Stimulated activated CD8-positive, alpha-beta memory T cell treated with anti-CD3 and anti-CD28 coated beads, Interleukin-15, amount 100 ng/mL, for 4 hours (primary cell): ENCODE data around the gene KIF2C.

Source experiments
- DNase-seq, 2 donors: peaks; one replicate each; pipeline ENCODE4 v3.0.0-alpha.2; 2020; ENCODE audit warnings: low read depth in 2 of 2

The KIF2C gene

DNA sequence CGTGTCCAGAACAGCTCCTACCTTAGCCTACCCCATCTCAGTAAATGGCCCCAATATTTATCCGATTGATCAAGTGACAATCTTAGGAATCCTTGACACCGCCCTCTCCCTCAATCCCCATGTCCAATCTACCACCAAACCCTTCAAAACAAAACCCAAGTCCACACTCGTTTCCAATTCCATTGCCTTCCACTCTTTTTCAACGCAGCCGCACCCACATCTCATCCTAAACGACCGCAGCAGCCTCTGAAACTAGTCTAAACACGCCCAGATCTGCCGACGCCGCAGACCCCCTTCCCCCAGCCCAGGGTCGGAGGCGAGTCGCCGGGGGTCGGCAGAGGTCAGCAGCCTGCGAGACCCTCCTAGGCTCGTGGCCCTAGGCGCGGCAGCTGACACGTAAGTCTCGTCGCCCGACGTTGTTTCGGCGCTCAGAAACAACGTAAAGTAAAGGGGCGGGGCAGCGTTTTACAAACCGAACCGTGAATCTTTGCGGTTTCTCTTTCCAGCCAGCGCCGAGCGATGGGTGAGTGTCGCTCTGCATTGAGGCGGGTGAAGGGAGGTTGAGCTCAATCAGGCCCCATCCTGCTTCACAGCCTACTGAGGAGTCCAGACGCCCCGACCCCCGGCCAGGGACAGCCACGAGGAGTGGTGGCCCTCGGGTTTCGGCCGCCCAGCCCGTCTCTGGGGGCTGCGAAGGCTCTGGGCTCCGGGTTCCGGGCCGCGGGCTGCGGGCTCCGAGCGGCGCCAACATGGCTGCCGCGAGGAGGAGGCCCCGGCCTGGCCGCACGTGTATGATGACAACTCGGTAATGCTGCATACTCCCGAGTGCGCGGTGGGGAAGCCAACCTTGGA lies 35.7 kb downstream of the KIF2C start, which contains the start of gene RPS8:
Gene RPS8, plus strand, starts transcription at position 463 of the 852 bp plus-strand sequence. Its CDS starts 57 bp downstream, at position 520.
- DNase-seq: peak; percentile 73 to 87

DNA sequence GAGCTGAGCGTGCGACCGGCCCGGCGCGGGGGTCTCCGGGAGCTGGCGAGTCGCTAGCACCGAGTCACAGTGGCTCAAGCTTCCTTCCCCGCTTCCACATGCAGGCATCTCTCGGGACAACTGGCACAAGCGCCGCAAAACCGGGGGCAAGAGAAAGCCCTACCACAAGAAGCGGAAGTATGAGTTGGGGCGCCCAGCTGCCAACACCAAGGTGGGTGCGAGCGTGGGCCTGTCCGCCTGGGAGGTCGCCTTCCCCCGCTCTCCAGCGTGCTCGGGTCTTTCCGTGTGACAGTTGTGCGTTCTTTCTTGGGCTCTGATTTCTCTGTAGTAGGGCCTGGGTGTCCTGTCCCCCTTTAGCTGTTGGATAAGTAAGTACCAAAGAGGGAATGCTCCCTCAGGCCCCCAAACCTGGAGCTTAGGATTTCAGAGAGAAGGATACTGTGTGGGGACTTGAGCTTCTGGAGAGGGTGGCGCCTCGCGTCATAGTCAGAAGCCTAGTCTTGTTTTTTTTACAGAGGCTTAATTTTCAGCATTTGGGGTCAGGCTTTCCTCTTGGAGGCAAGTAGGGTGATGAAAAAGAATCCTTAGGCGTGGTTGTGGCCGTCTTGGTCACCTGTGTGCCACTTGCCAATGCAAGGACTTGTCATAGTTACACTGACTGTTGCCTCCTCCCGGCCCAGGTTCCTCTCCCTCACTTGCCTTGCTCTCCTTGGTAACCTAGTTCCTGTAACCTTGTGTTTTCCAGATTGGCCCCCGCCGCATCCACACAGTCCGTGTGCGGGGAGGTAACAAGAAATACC lies 36.5 kb downstream of the KIF2C start:
- peak; percentile 42 to 53 for DNase-seq

DNA sequence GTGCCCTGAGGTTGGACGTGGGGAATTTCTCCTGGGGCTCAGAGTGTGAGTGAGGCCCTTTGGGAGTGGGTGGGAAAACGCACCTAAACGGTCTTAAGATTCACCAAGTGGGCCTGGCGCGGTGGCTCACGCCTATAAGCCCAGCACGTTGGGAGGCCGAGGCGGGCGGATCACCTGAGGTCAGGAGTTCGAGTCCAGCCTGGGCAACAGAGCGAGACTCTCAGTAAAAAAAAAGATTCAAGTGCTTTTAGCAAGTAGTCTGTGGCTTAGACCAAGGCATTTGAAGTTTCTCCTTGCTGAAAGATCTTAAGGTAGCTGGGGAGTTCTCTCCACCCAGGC lies 37.1 kb downstream of the KIF2C start:
- DNase-seq: no peak

DNA sequence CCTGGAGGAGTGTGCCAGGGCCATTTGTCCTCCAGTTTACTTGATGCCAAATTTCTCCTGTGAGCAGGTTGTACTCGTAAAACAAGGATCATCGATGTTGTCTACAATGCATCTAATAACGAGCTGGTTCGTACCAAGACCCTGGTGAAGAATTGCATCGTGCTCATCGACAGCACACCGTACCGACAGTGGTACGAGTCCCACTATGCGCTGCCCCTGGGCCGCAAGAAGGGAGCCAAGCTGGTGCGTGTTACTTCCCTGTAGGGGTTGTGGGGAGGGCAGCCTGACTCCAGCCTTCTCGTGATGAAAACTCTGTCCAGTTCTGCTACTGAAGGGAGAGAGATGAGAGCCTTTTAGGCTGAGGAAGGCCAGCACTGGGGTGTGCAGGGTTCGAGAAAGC lies 37.9 kb downstream of the KIF2C start:
- no peak for DNase-seq

DNA sequence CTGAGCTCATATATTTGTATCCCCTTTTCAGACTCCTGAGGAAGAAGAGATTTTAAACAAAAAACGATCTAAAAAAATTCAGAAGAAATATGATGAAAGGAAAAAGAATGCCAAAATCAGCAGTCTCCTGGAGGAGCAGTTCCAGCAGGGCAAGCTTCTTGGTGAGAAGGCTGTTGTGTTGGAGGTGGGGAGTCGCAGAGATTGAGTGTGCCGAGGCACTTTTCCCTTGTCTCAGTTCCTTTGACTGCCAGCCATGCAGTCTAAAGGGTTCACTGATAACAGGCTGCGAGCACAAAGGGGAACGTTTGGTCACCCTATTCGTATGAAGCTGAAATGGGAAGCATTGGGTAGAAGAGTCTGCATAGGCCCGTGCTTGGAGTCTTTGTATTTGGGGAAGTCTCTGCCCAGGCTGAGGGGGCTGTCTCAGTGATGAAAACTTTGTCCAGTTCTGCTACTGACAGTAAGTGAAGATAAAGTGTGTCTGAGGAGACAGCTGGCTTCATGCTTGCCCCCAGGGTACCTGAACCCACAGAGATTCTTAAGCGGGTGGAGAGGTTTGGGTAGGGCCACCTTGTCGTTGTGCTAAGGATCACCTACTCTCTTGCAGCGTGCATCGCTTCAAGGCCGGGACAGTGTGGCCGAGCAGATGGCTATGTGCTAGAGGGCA lies 38.5 kb downstream of the KIF2C start:
- no peak for DNase-seq

DNA sequence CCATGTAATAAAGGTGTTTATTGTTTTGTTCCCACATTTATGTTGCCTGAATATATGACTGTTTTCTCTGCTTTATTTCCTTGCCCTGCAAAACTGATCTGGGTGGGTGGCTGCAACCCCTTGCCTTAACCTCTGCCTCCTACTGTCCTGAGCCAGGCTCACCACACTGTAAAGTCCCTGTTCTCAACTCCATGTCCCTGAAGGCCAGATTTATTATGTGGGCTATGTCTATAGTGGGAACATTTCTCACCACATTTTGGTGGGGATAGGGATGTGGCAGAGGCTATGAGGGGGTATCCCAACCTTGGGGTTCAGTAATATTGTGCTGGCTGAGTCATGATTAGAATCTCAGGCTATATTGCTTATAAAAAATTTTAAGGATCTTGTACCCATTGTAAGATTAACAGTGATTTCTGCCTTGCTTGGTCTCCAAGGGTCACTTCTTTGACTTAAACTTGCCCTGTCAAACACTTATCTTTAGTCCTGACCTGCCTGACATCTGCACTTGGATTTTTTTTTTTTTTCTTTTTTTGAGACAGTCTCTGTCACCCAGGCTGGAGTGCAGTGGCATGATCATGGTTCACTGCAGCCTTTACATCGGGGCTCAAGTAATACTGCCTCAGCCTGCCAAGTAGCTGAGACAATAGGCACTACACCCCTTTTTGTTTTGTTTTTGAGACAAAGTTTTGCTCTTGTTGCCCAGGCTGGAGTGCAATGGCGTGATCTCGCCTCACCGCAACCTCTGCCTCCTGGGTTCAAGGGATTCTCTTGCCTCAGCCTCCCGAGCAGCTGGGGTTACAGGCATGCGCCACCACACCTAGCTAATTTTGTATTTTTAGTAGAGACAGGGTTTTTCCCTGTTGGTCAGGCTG lies 39.3 kb downstream of the KIF2C start:
- DNase-seq: no peak

DNA sequence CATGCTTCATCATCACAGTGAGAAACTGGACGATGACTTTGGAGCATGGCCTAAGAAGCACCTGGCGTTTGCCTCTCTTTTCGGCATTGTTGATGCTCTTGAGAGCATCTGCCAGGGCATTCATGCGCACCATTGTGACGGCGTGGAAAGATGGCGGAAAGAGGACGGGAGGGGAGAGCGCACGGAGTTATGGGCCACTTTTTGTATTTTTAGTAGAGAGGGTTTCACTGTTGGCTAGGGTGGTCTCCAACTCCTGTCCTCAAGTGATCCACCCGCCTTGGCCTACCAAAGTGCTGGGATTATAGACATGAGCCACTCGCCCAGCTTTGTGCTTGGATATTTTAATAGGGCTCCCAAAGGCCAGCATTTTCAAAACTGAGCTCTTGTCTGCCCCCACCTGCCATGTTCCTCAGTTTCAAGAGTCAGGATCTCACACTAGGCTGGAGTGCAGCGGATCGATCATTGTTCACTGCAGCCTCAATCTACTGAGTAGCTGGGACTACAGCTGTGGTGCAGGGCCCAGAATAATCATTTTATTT lies 41.0 kb downstream of the KIF2C start:
- DNase-seq: no peak

DNA sequence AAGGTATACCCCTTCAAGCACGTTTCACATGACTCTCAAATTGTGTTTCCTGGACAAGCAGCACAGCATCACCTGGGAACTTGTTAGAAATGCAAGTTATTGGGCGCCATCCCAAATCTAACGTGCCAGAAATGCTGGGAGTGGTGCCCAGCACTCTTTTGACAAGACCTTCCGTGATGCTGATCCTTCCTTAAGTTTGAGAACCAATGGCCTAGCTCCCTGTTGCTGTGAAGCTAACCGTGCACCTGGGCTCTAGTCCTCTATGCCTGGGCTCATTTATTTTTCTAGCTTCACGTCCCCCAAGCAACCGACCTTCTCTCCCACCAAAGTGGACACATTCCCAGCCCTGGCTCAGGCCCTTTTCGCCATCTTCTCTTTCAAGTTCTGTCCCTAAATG lies 44.1 kb downstream of the KIF2C start:
- no peak for DNase-seq

DNA sequence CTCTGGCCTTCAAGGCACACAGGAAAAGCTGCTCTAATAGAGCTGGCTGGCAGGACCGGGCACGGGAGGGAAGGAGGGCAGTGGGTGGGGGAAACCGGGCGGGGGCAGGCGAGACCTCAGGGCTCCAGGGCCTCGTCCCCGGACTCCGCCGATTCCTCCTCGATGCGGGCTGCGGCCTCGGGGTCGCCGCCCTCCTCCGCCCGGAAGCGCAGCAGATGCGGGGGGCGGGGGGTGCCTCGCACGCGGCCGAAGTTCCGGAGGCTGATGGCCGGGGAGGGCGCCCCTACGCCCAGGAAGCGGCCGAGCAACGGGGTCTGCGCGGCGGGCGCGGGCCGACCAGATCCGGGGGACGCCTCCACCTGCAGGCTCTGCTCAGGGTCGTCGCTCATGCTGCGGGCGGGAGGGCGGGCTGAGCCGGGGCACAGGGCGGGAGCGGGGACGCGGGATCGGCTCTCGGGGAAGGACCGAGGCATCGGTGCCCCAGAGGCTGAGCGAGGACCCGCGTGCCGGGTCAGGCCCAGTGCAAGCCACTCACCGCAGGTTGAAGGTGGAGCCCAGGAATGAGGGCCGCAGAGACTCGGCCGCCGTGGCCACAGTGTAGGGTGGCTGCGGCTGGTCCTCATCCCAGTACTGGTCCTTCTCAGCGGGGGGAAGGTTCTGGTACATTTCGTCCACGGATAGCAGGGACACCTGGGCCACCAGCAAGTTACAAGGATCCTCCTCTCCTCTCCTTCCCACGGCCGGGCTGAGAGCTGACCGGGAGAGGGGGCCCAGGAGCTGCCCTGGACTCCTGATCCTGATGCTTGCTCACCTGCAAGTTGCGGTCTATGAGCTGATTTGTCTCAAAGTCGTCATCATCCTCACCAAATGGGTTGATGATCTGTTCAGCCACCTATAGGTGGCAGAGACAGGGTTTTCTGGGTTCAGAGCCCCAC lies 44.7 kb downstream of the KIF2C start:
- no peak for DNase-seq

DNA sequence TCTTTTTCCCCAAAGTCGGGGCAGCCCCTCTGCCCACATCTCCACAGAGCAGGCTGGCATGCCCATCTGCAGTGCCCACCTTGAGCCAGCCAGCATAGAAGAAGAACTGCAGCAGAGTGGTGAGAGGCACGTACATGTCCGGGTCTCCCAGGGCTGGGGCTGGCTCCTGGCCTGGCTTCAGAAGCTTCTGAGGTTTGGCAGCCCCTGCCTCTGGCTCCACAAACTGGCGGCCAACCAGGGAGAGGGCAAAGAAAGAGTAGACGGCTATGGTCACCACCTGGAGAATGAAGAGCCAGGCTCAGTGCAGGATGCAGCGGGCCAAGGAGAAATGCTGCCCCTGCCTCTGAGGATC lies 45.4 kb downstream of the KIF2C start:
- DNase-seq: no peak

DNA sequence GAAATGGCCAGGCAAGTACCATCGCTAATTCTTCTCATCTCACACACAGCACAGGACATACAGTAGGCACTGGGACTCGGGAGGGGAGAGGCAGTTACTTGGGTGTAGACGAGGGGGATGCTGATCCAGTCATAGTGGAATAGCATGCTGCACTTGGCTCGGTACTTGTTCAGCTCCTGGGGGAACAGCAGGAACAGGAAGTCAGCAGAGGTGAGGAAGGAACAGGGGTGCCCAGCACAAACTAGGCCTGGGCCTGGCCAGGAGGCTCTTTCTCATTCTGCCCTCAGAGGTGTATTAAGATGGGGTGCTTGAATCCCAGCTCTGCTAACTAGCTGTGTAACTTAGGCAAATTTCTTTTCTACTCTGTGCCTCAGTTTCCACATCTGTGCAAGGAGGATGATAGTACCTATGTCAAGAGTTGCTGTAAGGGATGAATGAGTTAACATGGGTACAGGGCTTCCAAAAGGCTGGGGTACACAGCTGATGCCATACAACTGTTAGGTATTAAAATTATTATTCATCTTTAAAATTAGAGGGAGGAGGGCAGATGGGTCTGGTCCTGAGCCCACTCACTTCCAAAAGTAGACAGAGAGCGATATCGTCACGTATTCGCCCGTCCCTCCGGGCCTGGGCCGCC lies 46.0 kb downstream of the KIF2C start:
- DNase-seq: no peak

DNA sequence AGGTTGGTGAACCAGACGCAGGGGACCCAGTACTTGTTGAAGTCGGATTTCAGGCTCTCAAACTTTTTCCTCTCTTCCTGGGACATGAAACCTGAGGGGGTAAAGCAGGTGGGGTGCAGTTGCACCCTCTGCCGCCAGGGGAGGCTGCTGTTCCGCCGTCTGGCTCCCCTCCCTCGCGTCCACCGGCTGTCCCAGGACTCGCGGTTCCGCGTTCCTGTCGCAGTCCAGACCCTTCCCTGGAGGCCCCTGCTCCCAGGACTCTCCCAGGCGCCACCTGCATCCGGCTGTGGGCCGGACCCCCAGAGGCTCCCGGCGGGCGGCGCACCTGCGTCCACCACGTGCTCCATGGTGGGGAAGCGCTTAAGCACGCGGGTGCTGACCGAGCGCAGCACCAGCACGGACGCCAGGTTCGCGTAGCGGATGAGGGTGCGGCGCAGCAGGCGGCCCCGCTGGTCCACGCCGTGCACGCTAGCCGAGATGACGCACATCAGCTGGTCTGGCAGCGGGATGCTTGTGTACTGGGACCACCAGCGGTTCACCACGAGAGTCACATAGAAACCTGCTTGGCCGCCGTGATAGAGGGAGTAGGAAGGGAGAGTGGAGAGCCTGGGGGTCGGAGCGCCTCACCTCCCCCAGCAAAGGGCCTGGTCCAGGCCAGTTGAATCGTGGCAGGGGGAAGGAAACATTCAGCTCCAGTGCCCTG lies 46.7 kb downstream of the KIF2C start:
- DNase-seq: no peak

DNA sequence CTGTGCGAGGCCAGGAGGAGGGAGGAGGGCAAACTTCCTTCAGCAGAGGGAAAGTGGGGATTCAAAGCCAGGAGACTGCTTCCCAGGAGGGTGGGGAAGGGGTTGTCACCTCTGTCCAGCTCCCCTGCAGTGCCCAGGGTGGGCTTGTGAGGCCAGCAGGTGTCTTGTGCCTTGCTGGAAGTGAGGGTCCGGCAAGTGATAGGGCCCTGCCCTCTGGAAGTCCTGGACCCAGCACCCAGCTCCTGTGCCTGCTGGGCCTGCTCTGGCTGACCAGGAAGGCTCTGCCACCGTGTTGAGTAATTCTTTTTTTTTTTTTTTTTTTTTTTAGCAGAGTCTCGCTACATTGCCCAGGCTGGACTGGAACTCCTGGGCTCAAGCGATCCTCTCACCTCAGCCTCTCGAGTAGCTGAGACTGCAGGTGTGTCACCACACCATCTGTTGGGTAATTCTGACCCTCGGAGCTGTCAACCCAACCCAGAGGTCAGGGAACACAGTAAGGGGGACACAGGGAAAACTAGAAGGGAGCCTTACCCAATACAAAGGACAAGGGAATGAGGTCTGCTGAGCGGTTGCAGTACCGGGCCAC lies 47.3 kb downstream of the KIF2C start:
- no peak for DNase-seq

DNA sequence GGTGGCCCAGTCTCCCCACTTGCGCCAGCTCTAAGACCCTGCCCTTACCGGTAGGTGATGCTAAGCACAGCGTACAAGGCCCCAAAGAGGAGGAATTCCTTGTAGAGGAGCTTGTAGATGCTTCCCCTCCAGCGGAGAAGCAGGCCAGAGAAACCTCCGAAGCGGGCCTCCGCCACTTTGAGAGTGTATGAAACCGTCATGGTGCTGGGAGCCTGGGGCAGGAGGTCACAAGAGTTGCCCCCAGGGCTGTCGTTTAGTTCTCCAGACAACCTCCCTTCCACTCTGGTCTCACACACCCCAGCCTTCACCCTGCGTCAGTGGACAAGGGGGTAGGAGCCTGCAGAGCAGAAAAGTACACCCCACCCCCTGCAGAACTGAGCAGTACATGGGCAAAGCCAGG lies 47.9 kb downstream of the KIF2C start:
- no peak for DNase-seq

DNA sequence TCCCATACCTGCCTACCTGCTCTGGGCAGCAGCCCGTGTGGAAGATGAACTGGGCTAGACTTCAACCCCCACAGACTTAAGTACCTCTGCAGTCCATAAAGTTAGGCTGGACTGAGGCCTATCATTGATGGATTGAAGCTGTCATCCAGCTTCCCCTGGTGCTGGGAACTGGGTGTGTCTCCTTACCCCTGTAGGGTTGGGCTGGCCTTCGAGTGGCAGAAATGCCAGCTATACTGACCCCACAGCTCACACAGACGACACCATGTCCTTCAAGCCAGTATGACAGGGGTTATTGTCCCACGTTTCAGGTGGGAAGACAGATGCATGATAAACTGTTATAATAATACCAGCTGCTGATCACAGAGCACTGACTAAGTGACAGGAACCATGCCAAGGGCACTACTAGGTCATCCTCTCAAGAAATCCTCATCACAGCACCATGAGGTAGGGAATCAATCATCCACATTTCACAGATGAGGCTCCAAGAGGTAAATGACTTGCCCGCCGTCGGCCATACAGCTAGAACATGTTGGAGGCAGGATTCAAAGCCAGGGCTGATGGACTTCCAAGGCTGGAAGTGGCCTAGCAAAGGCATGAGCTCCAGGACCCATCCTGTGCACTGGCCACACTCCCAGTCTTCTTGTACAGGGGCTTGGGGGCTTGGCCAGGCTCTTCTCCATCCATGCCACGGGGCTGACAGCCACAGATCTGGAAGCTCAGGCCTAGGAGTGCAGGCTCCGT lies 48.7 kb downstream of the KIF2C start, which contains the start of gene BEST4:
Gene BEST4, minus strand, starts transcription at position 51 of the 741 bp plus-strand sequence. CDS start 465 bp downstream, outside the sequence.
- no peak for DNase-seq

DNA sequence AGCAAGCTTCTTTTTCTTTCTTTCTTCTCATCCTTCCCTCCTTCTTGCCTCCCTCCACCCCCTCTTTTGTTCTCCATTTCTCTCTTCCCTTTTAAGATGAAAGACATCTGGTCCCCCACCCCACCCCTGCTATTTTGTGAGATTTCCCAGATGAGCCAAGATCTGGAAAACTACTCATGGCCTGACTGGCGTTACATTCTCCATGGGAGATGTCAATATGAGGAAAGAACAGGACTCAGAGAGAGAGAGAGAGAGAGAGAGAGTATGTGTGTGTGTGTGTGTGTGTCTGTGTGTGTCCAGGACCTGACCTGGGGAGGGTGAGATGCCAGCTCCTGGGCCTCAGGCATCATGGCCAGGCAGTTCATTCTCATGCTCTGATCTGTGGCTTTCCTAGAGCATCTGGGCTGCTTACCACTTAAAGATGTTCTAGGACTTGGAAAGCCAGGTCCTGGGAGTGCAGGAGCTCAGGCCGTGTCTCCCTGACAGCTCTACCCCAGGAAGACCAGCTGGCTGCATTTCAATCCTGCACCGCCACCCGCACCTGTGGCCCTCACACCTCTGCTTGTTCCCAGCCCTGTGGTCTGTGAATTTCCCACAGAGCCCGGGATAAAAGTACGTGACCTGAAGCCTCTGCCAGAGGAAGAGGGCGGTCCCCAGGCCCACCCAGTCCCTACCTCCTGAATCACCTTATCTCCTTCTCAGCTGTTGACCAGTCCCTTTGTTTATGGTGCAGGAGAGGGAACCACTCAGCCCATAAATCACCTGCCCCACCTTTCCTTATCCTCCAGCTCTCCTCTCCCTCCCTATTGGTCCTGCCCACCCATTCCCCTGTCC lies 51.5 kb downstream of the KIF2C start:
- DNase-seq: no peak
